Kidney (tissue), 14 donors: ENCODE measurements around the gene EEA1. TPM values are rescaled to one million over a fixed set of nuclear protein-coding genes. Genes with fewer than 3 reads are reported as not detected.

Experiments used
- DNase-seq, 5 donors: peaks; one replicate each; pipeline ENCODE4 v3.0.0-alpha.2; 2013 to 2020
- FAIRE-seq: peaks from 2 replicates; lab custom pipeline; 2012; peaks lifted over from hg19 to GRCh38; lab: Jason Lieb, UNC
- H3K27ac ChIP-seq, 2 donors: one replicate each; pipeline ENCODE4 v1.7.0; 2013; ENCODE audit warnings: low read depth in 2 of 2, low read length in 2 of 2, inconsistent platforms in 1 of 2
- H3K27me3 ChIP-seq: one replicate; pipeline ENCODE4 v1.7.1; 2013; ENCODE audit warnings: low read length, inconsistent platforms; ENCODE audit not compliant: control insufficient read depth, insufficient read depth
- H3K36me3 ChIP-seq, 3 donors: one replicate each; pipeline versions ENCODE4 v1.7.0 to v1.7.1; 2013; ENCODE audit warnings: low read length in 3 of 3, control low read depth in 1 of 3, inconsistent platforms in 1 of 3; ENCODE audit not compliant: insufficient read depth in 3 of 3, control insufficient read depth in 2 of 3
- H3K4me1 ChIP-seq, 3 donors: one replicate each; pipeline versions ENCODE4 v1.7.0 to v1.7.1; 2013; ENCODE audit warnings: low read length in 3 of 3, inconsistent platforms in 1 of 3, low read depth in 1 of 3; ENCODE audit not compliant: control insufficient read depth in 2 of 3, insufficient read depth in 2 of 3
- H3K4me3 ChIP-seq, 3 donors: one replicate each; pipeline versions ENCODE4 v1.7.0 to v1.8.1; 2013; ENCODE audit warnings: low read length in 3 of 3, control low read depth in 1 of 3, inconsistent platforms in 1 of 3
- H3K9ac ChIP-seq, 3 donors: one replicate each; pipeline versions ENCODE4 v1.7.0 to v1.7.1; 2013; ENCODE audit warnings: low read length in 3 of 3, control low read depth in 1 of 3, inconsistent platforms in 1 of 3
- H3K9me3 ChIP-seq, 3 donors: one replicate each; pipeline versions ENCODE4 v1.7.0 to v1.7.1; 2013; ENCODE audit warnings: low read length in 3 of 3, control low read depth in 1 of 3, inconsistent platforms in 1 of 3; ENCODE audit not compliant: control insufficient read depth in 2 of 3, insufficient read depth in 1 of 3
- CTCF ChIP-seq: IDR thresholded peaks from 3 replicates; pipeline ENCODE4 v1.5.1; 2012; ENCODE audit warnings: mild to moderate bottlenecking, moderate library complexity, borderline replicate concordance; ENCODE audit not compliant: insufficient read depth; ENCODE audit errors: extremely low read depth
- intact Hi-C: fragments of 100-400 bp; cut with DNase I; formaldehyde crosslinking; loops from one replicate; pipeline ENCODE4 v1.11.1; 2022
- polyA plus RNA-seq: library from polyadenylated mRNA; stranded (reverse); fragments of 350-450 nt; fragmentation: Illumina TruSeq; extraction: RNeasy Lipid Tissue Mini Kit (QIAGEN cat#74804); gene quantifications from one replicate; pipeline ENCODE4 v1.2.3, GENCODE V29; 2014; ENCODE audit warnings: low read depth, low replicate concordance; ENCODE audit not compliant: insufficient read depth
- total RNA-seq: library from RNA; stranded (reverse); fragmentation: NEBNext Ultra II Directional; extraction: Animal tissue kit (Norgen Biotek cat#: 25700); gene quantifications from one replicate; pipeline ENCODE4 v1.2.1, GENCODE V29; 2021
- donor health status: control.
- donor health status: control.
- donor health status: control.
- donor health status: control.
- donor health status: control.
- donor health status: DM: yes; HTN: yes; CAD: no.
- donor health status: Normal renal cell carcinoma (clear cell type).

Gene EEA1
- total and polyA plus RNA-seq, 2 donors from 2014 or later, result 2.5 to 30.2 TPM

DNA sequence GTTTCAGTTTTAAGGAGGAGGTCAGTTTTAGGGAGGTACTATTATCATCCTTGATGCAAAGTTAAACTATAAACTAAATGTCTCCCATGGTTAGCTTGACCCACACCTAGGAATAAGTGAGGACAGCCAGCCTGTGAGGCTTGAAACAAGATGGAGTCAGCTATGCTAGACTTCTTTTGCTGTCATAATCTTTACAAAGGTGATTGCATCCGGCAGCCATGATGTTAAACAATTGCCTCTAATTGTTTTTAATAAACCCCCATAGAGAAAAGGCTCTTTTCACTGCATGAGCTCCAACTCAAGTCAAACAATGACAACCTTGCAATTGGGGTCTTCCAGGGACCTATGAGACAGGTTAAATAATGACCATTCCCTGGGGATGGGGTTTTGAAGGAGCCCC, 45.7 kb upstream of the EEA1 start:
- Histone ChIP-seq H3K4me1 (peaks cover 0 to 3% (median 0%) of the 10 kb centered on the region in 3 donors), H3K9ac (no peak overlapping the region), H3K9me3 (peaks cover 0 to 7% (median 0%) of the 10 kb centered on the region in 3 donors), H3K36me3 (no peaks in the 10 kb centered on the region), H3K4me3 (no peak overlapping the region), H3K27ac (no peak overlapping the region), H3K27me3 (no peaks in the 10 kb centered on the region)
- FAIRE-seq (no peak), DNase-seq (no peak)
- no peak for TF ChIP-seq CTCF
- intact Hi-C loops, result no loop called here

- no peaks in the 10 kb centered on the region for H3K36me3 ChIP-seq
- intact Hi-C loops, result no loop called here
- peaks cover 0 to 7% (median 0%) of the 10 kb centered on the region in 3 donors for H3K9me3 ChIP-seq
- DNase-seq, result no peak
- peaks cover 0 to 3% (median 0%) of the 10 kb centered on the region in 3 donors for H3K4me1 ChIP-seq
- no peak for FAIRE-seq
- TF ChIP-seq CTCF, result no peak
- no peaks in the 10 kb centered on the region for H3K27me3 ChIP-seq
- H3K9ac ChIP-seq, result no peak overlapping the region
- H3K4me3 ChIP-seq, result no peak overlapping the region
- no peak overlapping the region for H3K27ac ChIP-seq
Measured at GRCh38 chr12:92973614-92974013, 44.5 kb upstream of the EEA1 start.

GRCh38 chr12:92971859-92972524, 42.9 kb upstream of the EEA1 start:
- Histone ChIP-seq H3K4me1 (peaks cover 0 to 3% (median 0%) of the 10 kb centered on the region in 3 donors), H3K9ac (no peak overlapping the region), H3K36me3 (no peaks in the 10 kb centered on the region), H3K9me3 (peaks cover 0 to 7% (median 0%) of the 10 kb centered on the region in 3 donors), H3K27me3 (no peaks in the 10 kb centered on the region), H3K27ac (no peak overlapping the region), H3K4me3 (no peak overlapping the region)
- FAIRE-seq (no peak), DNase-seq (no peak)
- TF ChIP-seq CTCF, result no peak
- intact Hi-C loops, result no loop called here
